Panc1 (cell line): ENCODE measurements around the gene DDA1.

ENCODE experiments used
- CTCF ChIP-seq: fragments of 450-650 bp; IDR thresholded peaks from 2 replicates; pipeline ENCODE4 v1.5.1; 2017; ENCODE audit warnings: mild to moderate bottlenecking
- POLR2AphosphoS5 ChIP-seq: IDR thresholded peaks from 2 replicates; pipeline ENCODE4 v1.6.1; 2012; ENCODE audit warnings: mild to moderate bottlenecking, low read depth, low read length, moderate library complexity

GRCh38 chr19:17285415-17286135 lies 23.8 kb upstream of the DDA1 start:
- TF ChIP-seq CTCF (no peak), POLR2AphosphoS5 (no peak)
